Measurements from ENCODE around the gene CACNA2D2. TPM values are rescaled to one million over a fixed set of nuclear protein-coding genes. Genes with fewer than 3 reads are reported as not detected.

The CACNA2D2 gene
- total and polyA plus RNA-seq, 7 donors: 0.49 to 1.7 (median 1.1) TPM; not detected in 1

GRCh38 chr3:50539356-50540286, 36.2 kb upstream of the CACNA2D2 start:
- H3K27ac ChIP-seq: no peak overlapping the region
- WGBS, 2 donors: 67 to 69% methylated on average over 18 of the region's 18 CpGs
- intact Hi-C loops (cut with DNase I): loop anchor here (5.0 kb wide), 1 partner anchor 172 kb away; no protein-coding TSS in a partner anchor
- H3K27me3 ChIP-seq: no peaks in the 10 kb centered on the region
- H3K4me3 ChIP-seq: no peak overlapping the region
- DNase-seq: no peak
- no peaks in the 10 kb centered on the region for H3K4me1 ChIP-seq
- H3K36me3 ChIP-seq: no peaks in the 10 kb centered on the region
- no peaks in the 10 kb centered on the region for H3K9me3 ChIP-seq
- TF ChIP-seq POLR2A (IDR thresholded peaks at IDR 0.05) (no peak), CTCF (IDR thresholded peaks at IDR 0.05) (no peak), POLR2AphosphoS5 (IDR thresholded peaks at IDR 0.05) (no peak), EP300 (IDR thresholded peaks at IDR 0.05) (no peak)

GRCh38 chr3:50537421-50538129, 34.1 kb upstream of the CACNA2D2 start:
- H3K4me3 ChIP-seq: no peak overlapping the region
- no peak for DNase-seq
- 59 to 72% methylated on average over 4 of the region's 4 CpGs for WGBS, 2 donors
- TF ChIP-seq POLR2AphosphoS5 (IDR thresholded peaks at IDR 0.05) (no peak), CTCF (IDR thresholded peaks at IDR 0.05) (no peak), EP300 (IDR thresholded peaks at IDR 0.05) (no peak), POLR2A (IDR thresholded peaks at IDR 0.05) (no peak)
- H3K9me3 ChIP-seq: no peaks in the 10 kb centered on the region
- no peaks in the 10 kb centered on the region for H3K4me1 ChIP-seq
- H3K27me3 ChIP-seq: no peaks in the 10 kb centered on the region
- H3K36me3 ChIP-seq: no peaks in the 10 kb centered on the region
- intact Hi-C loops (cut with DNase I): no loop called here
- H3K27ac ChIP-seq: no peak overlapping the region

- Histone ChIP-seq H3K9me3 (no peaks in the 10 kb centered on the region), H3K4me3 (no peak overlapping the region), H3K36me3 (no peaks in the 10 kb centered on the region), H3K27ac (no peak overlapping the region), H3K27me3 (no peaks in the 10 kb centered on the region), H3K4me1 (no peaks in the 10 kb centered on the region)
- TF ChIP-seq POLR2AphosphoS5 (IDR thresholded peaks at IDR 0.05) (no peak), CTCF (IDR thresholded peaks at IDR 0.05) (no peak), POLR2A (IDR thresholded peaks at IDR 0.05) (no peak), EP300 (IDR thresholded peaks at IDR 0.05) (no peak)
- DNase-seq: no peak
- intact Hi-C loops (cut with DNase I): no loop called here
- WGBS, 2 donors: 55 to 72% methylated on average over 5 of the region's 5 CpGs
Measured at GRCh38 chr3:50536471-50537180, 33.2 kb upstream of the CACNA2D2 start.

GRCh38 chr3:50534681-50535330, 31.4 kb upstream of the CACNA2D2 start:
- H3K9me3 ChIP-seq: no peaks in the 10 kb centered on the region
- no peak overlapping the region for H3K4me3 ChIP-seq
- no peak for TF ChIP-seq EP300 (IDR thresholded peaks at IDR 0.05)
- no peak for TF ChIP-seq POLR2AphosphoS5 (IDR thresholded peaks at IDR 0.05)
- TF ChIP-seq CTCF (IDR thresholded peaks at IDR 0.05): no peak
- TF ChIP-seq POLR2A (IDR thresholded peaks at IDR 0.05): no peak
- intact Hi-C loops (cut with DNase I): no loop called here
- 74 to 76% methylated on average over 9 of the region's 9 CpGs for WGBS, 2 donors
- no peak for DNase-seq
- H3K27ac ChIP-seq: no peak overlapping the region
- H3K4me1 ChIP-seq: peaks cover 0 to 5% (median 0%) of the 10 kb centered on the region in 4 donors
- peaks cover 0 to 12% (median 0%) of the 10 kb centered on the region in 3 donors for H3K27me3 ChIP-seq
- H3K36me3 ChIP-seq: no peaks in the 10 kb centered on the region
